Skin epidermis (tissue), 12 donors: Measurements from ENCODE around the gene BLM.
A peak's percentile ranks its signal among the peaks of the same experiment; 100 is the strongest.
"Not testable (repeated sequence)": the region's sequence is repeated elsewhere in the genome, so short reads cannot be mapped to it uniquely, and the experiment has no call there.

Experiments
- H3K27ac ChIP-seq, 21 experiments: fragments of 200-600 bp; sonication (generic) in 11 of 21; one replicate each; pipeline ENCODE4 v1.5.0; 2020; ENCODE audit warnings: mild to moderate bottlenecking in 3 of 21, inconsistent platforms in 2 of 21, moderate library complexity in 2 of 21
- H3K4me3 ChIP-seq, 7 experiments: fragments of 200-600 bp; sonication (generic) in 2 of 7; one replicate each; pipeline ENCODE4 v1.5.0; 2020; ENCODE audit warnings: inconsistent platforms in 2 of 7, mild to moderate bottlenecking in 2 of 7, moderate library complexity in 1 of 7

The BLM gene

DNA sequence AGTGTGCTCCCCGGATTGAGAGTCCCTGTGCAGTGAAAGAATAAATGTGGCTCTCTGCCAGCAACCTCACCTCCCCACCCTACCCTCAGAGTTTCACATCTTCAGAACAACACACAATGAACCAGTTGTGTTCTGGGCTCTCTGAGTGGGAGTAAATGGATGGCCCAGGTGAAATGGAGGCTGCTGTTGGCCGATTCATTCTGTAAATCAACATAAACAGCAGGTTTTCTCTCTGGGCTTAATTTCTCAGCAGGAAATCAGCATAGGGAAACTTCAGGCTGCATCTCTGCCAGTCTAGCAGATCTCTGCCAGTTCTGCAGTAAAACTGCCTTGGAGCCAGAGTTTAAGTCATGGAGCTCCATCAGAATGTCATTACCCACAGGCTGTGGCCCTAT lies 96.6 kb downstream of the BLM start:
- no peak overlapping the region for H3K4me3 ChIP-seq
- H3K27ac ChIP-seq = peak overlapping the region in 7 of 21 experiments; percentile 22 to 60 (median 47)

DNA sequence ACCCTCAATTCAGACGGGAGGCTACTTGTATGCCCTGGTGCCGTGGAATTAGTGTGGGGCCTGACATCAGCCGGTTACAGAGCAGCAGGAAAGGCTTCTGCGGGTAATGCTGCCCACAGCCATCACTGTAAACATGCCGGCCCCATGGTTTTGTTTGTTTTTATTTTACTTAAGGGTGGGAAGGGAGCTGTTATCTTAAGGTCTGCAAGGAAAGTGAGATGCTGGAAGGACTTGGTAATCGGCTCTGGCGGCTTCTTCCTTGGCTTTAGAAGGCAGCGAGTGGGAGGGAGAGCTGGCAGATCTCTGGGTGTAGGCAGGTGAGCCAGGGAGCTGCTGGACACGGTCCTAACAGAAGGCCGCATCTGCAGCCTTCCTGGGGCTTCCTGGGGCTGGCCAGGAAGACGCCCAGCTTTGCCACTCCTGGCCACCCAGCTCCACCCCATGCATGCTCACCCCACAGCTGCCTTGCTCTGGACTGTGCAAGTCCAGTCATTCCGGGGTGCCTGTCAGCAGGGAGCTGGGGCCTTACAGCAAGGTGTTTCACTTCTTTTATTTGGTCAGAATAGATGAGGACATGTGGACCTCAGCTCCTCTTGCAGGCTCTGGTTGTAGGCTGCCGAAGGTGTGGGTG lies 97.2 kb downstream of the BLM start:
- peak overlapping the region in 7 of 21 experiments; percentile 22 to 60 (median 47) for H3K27ac ChIP-seq
- no peak overlapping the region for H3K4me3 ChIP-seq

DNA sequence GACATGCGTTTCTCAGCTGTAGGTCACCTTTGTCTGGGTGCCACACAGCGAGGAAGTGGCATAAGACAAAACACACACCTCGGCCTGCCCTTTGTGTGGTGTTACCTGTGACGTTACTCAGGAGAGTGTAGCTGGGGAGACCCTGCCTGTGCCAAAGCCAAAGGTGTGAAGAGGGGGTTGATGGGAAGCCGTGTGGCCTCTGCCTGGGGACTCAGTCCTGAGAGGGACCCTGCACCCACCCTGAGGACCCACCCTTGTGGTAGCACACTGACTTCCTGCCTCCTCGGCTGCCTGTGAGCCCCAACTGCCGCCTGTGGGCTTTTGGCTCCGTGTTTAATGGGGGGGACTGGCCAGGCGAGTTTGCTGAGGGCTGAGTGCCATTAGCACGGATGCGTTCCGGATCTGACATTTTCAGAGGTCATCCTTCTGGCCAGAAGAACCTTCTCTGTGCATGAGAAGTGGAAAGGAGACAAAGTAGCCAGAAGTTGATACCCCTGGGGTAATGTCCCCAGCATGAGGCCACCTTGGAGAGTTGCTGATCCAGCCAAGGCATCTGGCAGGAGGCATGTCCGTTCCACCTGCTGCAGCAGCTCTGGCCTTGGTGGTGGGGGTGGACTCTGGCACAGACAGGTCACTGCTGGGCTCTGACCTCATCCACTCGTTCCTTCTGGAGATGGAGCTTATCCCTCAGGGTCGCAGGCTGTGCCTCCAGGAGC lies 99.4 kb downstream of the BLM start:
- Histone ChIP-seq H3K4me3 (no peak overlapping the region), H3K27ac (peak overlapping the region in 2 of 21 experiments; percentile 17 to 23)

DNA sequence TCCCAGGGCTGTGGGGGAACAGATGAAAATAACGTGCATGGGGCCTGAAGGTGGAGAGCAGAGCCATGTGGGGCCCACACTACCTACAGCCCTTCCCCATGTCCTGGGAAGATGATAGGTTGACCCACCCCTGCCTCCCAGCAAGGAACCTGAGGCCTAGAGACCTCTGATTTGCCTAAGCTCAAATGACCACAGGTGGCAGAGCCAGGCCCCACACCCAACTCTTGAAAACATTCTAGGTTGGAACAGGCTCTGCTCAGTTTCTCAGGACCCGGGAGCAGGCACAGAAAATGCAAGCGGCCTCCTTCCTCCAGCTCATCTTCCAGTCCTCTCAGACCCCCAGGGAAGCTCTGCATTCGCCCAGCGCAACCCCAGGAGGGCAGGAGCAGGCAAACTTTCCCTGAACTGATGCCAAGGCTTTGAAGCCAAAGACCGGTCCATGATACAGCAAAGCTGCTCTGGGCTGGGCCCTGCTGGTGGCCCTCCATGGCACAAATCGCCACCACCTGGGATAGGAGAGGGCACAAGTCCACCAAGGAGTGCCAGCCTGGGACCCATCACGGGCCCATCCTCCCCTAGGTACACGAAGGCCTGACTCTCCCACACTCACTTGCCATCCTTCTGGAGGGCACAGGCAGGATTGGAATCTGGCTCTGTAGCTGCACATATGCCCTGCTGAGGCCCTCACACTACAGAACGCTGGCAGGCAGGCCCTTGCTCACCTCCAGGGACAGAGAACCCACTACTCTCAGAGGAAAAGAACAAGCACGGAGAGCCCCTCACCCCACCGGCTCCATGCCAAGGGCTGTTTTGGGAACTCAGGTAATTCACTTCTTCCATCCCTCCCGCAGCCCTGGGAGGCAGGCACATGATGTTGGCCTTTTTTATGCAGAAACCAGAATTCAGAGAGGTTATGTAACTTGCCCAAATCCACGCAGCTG lies 100.2 kb downstream of the BLM start:
- Histone ChIP-seq H3K27ac (peak overlapping the region in 1 of 21 experiments; percentile 17), H3K4me3 (no peak overlapping the region)

DNA sequence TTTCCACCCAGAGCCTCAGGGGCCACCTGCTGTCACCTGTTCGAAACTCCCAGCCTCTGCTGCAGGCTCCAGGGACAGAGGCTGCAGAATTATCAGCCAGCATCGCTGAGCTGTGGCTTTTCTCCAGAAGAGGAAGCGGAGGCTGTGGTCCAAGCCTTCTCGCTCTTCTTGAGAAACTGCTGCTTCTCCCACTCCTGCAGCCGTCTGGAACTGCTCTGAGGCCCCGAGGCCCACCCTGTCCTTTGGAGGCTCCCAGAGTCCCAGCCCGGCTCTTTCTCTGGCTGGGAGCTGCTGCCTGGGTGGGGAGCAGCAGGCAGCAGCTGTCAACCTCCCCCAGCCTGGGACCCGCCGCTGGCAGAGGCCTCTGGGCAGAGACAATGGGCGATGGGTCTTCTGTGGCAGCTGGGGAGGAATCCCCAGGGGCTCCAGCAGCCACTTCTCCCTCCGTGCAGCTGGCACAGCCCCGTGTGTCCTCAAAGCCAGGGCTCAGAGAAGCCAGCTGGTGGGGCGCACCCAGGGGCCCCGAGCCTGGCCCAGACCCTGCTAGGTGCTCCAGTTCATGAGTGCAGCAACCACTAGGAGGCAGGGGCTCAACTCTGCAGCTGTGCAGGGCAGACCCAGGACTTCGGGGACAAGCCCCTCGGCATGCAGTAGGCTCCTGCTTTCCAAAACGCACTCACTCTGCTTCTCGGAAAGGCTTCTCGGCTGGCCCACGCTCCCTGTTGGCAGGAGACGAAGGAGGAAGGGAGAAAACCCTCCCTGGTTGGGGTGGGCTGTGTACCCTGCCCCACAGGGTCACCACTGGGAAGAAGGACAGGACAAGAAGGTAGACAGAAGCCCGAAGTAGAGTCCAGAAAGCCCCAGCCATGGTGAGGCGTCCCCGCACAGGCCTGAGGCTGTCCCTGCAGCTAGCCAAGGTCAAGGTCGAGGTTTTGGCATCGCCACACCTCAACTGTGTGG lies 101.4 kb downstream of the BLM start:
- peak overlapping the region in 11 of 21 experiments; percentile 10 to 73 (median 43) for H3K27ac ChIP-seq
- H3K4me3 ChIP-seq = no peak overlapping the region

DNA sequence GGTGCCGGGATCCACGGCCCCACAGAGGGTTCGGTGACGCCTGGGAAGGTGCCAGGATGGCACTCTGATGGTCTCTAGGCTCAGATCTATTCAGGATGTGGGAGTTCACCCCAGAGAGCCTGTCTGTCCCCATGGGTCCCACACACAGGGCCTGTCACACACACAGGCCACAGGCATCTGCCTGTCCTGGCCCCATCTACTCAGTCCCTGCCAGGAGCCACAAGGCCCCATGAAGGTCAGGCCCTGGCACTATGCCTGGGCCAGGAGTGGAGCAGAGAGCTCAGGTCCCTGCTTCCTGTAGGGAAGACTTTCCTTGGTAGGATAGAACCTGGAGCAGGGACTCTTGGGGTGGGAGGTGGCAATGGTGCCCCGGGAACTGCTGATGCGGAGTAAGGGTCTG lies 102.2 kb downstream of the BLM start:
- no peak overlapping the region for H3K27ac ChIP-seq
- no peak overlapping the region for H3K4me3 ChIP-seq

DNA sequence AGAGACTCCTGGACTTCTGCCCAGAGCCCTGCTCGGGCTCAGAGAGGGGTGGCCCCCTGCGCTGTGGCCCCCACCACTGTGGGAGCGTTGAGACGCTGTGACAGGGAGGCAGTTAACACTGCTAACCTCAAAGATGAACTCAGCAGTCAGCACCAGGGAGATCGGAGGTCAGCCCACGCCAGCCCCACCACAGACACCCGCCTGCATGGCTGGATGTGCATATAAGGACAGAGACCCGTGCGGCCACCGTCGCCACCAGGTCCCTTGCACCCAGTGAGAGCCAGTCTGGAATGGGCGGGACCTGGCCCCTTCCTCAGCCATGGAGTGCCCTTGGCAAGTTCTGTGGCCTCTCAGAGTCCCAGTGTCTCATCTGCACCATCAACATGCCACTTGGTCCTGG lies 102.7 kb downstream of the BLM start:
- H3K27ac ChIP-seq = no peak overlapping the region
- H3K4me3 ChIP-seq = no peak overlapping the region

DNA sequence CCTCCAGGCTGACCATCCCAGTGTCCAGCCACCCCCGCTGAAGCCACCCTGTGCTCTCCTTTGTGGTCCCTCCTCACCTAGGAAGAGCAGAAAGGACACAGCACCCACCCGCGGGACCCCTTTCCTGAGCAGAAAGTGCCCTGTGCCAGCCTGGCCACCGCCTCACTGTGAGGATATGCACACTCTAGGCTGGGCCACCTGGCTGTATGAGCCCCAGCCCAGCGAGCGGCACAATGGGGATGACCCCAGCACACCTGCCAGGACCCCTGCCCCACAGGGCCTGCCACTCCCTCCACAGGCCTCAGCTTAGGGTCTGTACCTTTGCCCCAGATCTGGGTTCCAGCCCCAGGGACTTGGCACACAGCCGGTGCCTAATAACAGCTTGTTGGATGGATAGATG lies 103.3 kb downstream of the BLM start:
- H3K27ac ChIP-seq = no peak overlapping the region
- H3K4me3 ChIP-seq = no peak overlapping the region

DNA sequence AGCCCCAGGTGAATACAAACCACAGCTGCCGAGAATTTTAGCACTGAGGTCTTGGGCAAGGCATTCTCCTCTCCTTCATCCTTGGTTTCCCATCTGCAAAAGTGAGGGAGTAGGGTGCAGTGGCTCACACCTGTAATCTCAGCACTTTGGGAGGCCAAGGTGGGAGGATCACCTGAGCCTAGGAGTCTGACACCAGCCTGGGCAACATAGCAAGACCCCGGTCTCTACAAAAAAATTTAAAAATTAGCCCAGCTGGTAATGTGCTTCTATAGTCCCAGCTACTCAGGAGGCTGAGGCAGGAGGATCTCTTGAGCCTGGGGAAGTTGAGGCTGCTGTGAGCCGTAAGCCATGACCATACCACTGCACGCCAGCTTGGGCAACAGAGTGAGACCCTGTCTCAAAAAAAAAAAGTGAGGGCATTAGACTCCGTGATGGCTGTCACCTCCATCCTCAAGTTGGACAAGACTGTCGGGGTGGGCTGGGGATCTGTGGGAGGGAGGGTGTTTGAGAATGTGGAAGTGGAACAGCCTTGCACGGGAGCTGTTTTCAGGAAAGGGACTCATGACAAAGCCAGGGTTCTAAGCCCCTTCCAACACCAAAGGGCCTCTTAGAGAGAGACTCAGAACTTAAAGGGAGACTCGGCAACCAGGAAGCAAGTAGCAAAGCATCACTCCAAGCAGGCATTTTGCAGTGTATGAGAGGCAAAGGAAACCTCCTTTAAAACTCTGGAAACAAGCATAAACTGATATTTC lies 105.2 kb downstream of the BLM start:
- no peak overlapping the region for H3K27ac ChIP-seq
- H3K4me3 ChIP-seq = no peak overlapping the region

DNA sequence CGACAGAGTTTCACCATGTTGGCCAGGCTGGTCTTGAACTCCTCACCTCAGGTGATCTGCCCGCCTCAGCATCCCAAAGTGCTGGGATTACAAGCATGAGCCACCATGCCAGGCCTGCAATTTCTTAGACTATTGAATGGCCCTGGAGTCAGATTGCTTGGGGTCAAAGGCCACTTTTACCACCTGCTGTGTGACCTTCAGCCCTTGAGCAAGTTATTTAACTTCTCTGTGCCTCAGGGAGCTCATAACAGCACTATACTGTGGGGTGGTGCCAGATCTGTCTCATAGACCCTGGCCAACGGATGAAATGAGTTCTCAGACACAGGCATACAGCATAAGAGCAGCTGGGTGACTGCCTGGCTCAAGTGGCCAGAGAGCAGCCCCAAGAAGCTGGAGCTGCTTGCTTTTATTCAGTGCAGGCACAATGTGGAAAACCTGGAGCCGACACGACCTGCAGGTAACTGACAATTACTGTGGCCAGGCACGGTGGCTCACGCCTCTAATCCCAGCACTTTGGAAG lies 106.4 kb downstream of the BLM start:
- Histone ChIP-seq H3K4me3 (no peak overlapping the region), H3K27ac (no peak overlapping the region)

DNA sequence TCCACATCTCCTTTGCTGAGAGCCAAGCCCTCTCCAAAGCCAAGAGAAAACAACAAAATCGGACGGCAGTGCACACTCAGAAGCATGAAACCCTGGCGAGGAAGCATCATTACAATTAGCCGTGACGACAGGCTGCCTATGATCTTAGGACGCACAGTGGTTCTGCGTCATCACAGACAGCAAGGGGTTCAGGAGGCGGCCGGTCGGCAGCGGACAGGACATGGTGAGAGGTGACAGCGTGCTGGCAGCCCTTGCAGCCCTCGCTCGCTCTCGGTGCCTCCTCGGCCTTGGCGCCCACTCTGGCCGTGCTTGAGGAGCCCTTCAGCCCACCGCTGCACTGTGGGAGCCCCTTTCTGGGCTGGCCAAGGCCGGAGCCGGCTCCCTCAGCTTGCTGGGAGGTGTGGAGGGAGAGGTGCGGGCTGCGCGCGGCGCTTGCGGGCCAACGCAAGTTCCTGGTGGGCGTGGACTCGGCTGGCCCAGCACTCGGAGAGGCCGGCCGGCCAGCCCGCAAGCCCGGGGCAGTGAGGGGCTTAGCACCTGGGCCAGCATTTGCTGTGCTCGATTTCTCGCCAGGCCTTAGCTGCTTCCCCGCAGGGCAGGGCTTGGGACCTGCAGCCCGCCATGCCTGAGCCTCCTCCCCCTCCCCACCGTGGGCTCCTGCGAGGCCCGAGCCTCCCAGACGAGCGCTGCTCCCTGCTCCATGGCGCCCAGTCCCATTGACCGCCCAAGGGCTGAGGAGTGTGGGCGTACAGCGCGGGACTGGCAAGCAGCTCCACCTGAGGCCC lies 108.2 kb downstream of the BLM start:
- not testable (repeated sequence) for H3K27ac ChIP-seq, H3K4me3 ChIP-seq

DNA sequence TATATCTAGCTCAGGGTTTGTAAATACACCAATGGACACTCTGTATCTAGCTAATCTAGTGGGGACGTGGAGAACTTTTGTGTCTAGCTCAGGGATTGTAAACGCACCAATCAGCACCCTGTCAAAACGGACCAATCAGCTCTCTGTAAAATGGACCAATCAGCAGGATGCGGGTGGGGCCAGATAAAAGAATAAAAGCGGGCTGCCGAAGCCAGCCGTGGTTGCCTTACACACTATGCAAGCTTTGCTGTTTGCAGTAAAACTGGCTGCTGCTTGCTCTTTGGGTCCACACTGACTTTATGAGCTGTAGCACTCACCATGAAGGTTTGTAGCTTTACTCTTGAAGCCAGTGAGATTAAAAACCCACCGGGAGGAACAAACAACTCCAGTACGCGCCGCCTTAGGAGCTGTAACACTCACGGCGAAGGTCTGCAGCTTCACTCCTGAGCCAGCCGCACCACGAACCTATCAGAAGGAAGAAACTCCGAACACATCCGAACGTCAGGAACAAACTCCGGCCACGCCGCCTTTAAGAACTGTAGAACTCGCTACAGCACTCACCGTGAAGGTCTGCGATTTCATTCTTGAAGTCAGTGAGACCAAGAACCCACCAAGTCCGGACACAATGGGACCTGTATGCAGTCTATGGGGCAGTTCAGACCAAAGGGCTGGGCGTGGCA lies 109.2 kb downstream of the BLM start:
- not testable (repeated sequence) for H3K4me3 ChIP-seq, H3K27ac ChIP-seq

DNA sequence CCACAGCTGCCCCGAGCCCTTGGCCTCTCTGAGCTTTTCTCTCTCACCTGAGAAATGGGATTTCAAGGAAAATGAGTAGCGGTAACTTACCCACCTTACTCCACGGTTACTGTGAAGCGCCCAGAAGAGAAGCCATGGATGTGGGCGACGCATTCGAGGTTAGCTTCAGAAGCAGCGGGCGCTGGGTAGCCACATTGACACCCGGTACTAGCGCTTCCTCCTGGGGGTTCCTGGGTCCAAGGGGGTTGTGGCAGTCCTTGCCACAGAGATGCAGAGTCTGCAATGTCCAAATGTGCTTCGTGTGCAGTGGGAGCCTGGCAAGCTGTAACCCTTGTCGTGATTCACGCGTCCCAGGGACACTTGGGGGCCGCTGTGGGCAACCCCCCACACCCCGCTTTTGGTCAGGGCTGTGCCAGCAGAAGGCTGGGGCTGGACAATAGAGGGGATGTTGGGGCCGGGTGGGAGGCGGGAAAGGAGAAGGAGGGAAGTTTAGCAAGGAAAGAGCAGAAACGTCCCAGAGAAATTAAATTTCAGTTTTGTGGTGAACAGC lies 109.8 kb downstream of the BLM start:
- Histone ChIP-seq H3K4me3 (no peak overlapping the region), H3K27ac (no peak overlapping the region)

DNA sequence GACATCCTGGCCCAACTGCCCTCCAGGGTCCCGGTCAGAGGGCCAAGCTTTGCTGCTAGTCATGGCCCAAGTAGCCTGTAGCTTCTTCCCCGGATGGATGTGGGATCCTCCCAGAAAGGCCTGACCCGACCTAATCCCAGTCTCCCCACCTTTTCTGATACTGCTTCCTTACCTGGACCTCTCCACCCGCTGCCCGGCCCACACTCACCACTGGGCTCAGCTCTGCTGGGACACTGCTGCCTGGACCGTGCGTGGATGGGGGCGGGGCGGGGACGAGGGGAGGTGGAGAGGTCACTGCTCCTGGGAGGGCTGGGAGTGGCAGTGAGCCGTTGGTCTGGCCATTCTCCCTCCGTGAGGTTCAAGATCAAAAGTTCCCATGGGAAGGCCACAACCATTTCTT lies 111.0 kb downstream of the BLM start:
- H3K4me3 ChIP-seq = no peak overlapping the region
- no peak overlapping the region for H3K27ac ChIP-seq

DNA sequence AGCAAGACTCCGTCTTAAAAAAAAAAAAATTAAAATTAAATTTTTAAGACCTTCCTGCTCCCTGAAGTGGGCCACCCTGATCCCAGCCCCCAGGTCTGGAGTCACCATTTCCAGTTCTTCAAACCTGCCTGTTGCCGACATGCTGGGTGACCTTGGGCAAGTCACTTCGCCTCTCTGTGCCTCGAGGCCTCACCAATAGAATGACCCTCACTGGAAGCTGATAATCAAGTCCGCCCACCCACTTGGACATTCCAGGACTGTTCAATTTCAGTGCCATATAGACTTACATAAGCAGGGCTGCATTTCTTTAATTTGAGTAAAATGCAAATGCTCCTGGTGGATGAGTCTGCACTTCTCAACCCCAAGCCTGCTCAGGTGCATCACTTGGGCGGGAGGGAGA lies 112.0 kb downstream of the BLM start:
- Histone ChIP-seq H3K4me3 (no peak overlapping the region), H3K27ac (peak overlapping the region in 2 of 21 experiments; percentile 81)

DNA sequence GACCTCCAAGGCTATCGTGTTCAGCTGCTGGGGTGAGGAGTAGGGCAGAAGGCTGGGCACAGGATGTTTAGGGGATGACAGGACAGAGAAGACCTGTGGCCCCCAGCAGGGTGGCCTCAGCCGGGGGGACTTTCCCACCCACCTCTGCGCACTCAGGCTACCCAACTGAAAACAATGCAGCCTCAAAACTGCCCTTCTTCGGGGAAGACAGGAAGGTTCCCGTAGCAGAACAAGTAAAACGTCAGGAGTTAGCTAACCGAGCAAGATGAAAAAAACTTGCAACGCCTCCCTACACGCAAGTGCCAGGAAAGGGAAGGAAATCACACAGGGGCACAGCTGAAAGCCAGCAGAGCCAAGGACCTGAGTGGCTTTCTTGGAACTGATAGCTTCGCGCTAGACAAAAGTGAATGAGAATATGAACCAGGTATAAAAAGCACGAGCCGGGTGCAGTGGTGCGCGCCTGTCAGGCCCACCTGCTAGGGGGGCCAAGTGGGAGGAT lies 112.8 kb downstream of the BLM start:
- peak overlapping the region in 15 of 21 experiments; percentile 2 to 81 (median 55) for H3K27ac ChIP-seq
- no peak overlapping the region for H3K4me3 ChIP-seq

DNA sequence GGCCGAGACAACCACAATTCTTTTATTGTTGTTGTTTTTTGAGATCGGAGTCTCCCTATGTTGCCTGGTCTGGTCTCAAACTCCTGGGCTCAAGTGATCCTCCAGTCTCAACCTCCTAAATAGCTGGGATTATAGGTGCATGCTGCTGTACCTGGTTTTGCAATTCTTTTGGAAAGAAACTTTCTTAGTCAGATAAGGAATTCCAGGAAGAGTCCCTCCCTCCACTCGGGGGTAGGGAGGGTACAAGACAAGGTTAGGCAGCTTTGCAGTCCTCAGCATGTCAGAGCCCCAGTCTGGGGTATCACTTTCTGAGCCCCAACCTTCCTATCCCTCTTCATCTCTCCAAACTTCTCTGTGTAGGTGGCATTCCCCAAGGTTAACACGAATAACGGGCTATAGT lies 117.5 kb downstream of the BLM start:
- no peak overlapping the region for H3K4me3 ChIP-seq
- H3K27ac ChIP-seq = no peak overlapping the region
